Tibial nerve (tissue), 4 donors: Measurements from ENCODE around the gene ARMH4. TPM values are rescaled to one million over a fixed set of nuclear protein-coding genes. Genes with fewer than 3 reads are reported as not detected.

Experiments used
- DNase-seq, 2 donors: peaks; one replicate each; pipeline ENCODE4 v3.0.0-alpha.2; 2019; ENCODE audit warnings: low spot score in 2 of 2
- H3K27ac ChIP-seq, 4 donors: fragments of 200-600 bp; sonication (generic) in 3 of 4; one replicate each; pipeline ENCODE4 v1.5.1; 2017 to 2019; ENCODE audit warnings: mild to moderate bottlenecking in 1 of 4
- H3K27me3 ChIP-seq, 2 donors: fragments of 200-600 bp; sonication (generic) in 1 of 2; one replicate each; pipeline versions ENCODE4 v1.5.1 to v1.6.0; 2017 to 2019
- H3K36me3 ChIP-seq, 3 donors: fragments of 200-600 bp; sonication (generic); one replicate each; pipeline ENCODE4 v1.5.1; 2018 to 2019
- H3K4me1 ChIP-seq, 4 donors: fragments of 200-600 bp; sonication (generic) in 3 of 4; one replicate each; pipeline ENCODE4 v1.5.1; 2017 to 2019
- H3K4me3 ChIP-seq, 4 donors: fragments of 200-600 bp; sonication (generic) in 3 of 4; one replicate each; pipeline ENCODE4 v1.5.1; 2017 to 2019; ENCODE audit warnings: mild to moderate bottlenecking in 1 of 4, moderate library complexity in 1 of 4
- H3K9me3 ChIP-seq, 4 donors: fragments of 200-600 bp; sonication (generic) in 3 of 4; one replicate each; pipeline ENCODE4 v1.5.1; 2017 to 2019
- EP300 ChIP-seq, 2 donors: sonication (generic); formaldehyde crosslinking; IDR thresholded peaks; one replicate each; pipeline ENCODE4 v1.6.1; 2017; ENCODE audit warnings: antibody characterized with exemption in 2 of 2, mild to moderate bottlenecking in 1 of 2
- POLR2A ChIP-seq, 2 donors: fragments of 450-650 bp; IDR thresholded peaks; one replicate each; pipeline ENCODE4 v1.6.1; 2017; ENCODE audit warnings: antibody characterized with exemption in 2 of 2, mild to moderate bottlenecking in 2 of 2, moderate library complexity in 2 of 2
- WGBS, 2 donors: methylation state at CpG; one replicate each; pipeline ENCODE4 v1.1.5; 2018; 5-methylcytosine and 5-hydroxymethylcytosine counted together
- small RNA-seq: library from RNA; depleted of rRNA; stranded (forward); fragments of <200 nt; gene quantifications from one replicate; pipeline ENCODE3, GENCODE V24; 2016
- total RNA-seq, 4 donors: library from RNA; depleted of rRNA; stranded (reverse); fragments of >200 nt; gene quantifications; one replicate each; pipeline ENCODE4 v1.1.0, GENCODE V29; 2016
- TF ChIP-seq, protein P1 (sequence below), 5 experiments: fragments of 200-600 bp in 3 of 5; fragments of 450-650 bp in 2 of 5; sonication (generic) in 3 of 5; IDR thresholded peaks; one replicate each; pipeline ENCODE4 v1.5.1; 2016 to 2019; ENCODE audit warnings: antibody characterized with exemption in 5 of 5, mild to moderate bottlenecking in 3 of 5, moderate library complexity in 2 of 5

Gene ARMH4
- total RNA-seq, 4 donors from 2014 or later, result 3.6 to 9.0 (median 5.6) TPM

DNA sequence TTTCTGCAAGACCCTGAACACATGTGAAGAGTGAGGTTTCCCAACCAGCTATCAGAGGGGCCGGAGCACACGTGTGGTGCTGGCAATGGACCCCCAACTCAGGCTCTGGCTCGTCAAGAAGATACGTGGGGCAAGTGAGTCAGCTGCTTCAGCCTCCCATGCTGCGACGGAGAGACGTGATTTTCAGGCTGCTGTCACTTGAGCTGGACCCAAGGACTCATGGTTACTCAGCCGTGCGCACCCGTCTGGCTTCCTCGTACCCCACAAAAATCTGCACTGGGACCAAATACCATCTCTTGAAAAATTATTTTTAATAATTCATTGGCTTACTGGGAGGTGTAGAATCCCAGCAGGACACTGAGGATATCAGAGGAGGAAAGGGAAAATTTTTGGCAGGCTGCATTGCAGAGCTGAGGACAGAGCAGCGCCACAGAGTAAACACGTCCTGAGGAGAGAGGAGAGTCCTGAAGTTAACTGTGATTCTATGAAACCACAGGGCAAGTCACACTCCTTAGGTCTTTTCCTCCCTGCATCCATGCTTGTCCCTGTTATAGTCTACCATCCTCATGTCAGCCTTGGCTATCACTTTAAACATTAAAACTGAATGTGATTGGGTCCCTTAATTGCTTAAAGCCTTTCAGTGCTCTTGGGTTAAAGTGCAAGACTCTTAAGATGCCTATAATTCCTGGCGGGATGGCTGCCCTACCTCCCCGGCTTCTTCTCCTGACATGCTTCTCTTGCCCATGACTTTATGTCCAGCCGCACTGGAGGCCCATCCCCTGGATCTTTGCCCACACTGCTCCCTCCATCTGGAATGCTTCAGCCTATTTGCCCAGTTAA is 190.8 kb downstream of the ARMH4 start:
- no peaks in the 10 kb centered on the region for H3K9me3 ChIP-seq
- no peaks in the 10 kb centered on the region for H3K36me3 ChIP-seq
- peaks cover 0 to 37% (median 8%) of the 10 kb centered on the region in 4 donors for H3K4me1 ChIP-seq
- TF ChIP-seq POLR2A (IDR thresholded peaks at IDR 0.05) (no peak), EP300 (IDR thresholded peaks at IDR 0.05) (no peak)
- TF ChIP-seq, protein P1, sequence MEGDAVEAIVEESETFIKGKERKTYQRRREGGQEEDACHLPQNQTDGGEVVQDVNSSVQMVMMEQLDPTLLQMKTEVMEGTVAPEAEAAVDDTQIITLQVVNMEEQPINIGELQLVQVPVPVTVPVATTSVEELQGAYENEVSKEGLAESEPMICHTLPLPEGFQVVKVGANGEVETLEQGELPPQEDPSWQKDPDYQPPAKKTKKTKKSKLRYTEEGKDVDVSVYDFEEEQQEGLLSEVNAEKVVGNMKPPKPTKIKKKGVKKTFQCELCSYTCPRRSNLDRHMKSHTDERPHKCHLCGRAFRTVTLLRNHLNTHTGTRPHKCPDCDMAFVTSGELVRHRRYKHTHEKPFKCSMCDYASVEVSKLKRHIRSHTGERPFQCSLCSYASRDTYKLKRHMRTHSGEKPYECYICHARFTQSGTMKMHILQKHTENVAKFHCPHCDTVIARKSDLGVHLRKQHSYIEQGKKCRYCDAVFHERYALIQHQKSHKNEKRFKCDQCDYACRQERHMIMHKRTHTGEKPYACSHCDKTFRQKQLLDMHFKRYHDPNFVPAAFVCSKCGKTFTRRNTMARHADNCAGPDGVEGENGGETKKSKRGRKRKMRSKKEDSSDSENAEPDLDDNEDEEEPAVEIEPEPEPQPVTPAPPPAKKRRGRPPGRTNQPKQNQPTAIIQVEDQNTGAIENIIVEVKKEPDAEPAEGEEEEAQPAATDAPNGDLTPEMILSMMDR (IDR thresholded peaks at IDR 0.05), result no peak
- no peak overlapping the region for H3K4me3 ChIP-seq
- WGBS, 2 donors, result 71 to 74% methylated on average over 16 of the region's 16 CpGs
- H3K27me3 ChIP-seq, result no peaks in the 10 kb centered on the region
- no peak for DNase-seq
- H3K27ac ChIP-seq, result peak overlapping the region in 2 of 4 donors; percentile 54 to 55

DNA sequence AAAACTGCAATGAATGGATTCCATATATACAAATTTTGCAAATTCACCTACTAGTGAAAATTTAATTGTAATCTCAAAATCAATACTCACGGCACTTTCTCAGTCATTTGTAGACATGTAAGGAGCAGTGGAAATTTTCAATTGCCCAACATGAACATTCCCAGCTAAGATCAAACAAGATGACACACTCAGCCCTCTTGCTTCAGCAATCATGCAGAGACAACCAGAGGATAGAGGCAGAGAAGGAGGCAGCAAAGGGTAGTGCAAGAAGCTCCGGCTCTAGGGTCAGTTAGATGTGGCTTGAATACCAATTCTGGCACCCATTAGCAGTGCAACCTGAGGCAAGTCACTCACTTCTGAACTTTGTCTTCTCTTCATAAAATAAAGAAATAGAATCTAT is 194.6 kb downstream of the ARMH4 start:
- Histone ChIP-seq H3K27me3 (no peaks in the 10 kb centered on the region), H3K36me3 (no peaks in the 10 kb centered on the region), H3K4me3 (no peak overlapping the region), H3K9me3 (peaks cover 0 to 9% (median 0%) of the 10 kb centered on the region in 4 donors), H3K27ac (no peak overlapping the region), H3K4me1 (peaks cover 0 to 18% (median 5%) of the 10 kb centered on the region in 4 donors)
- TF ChIP-seq POLR2A (IDR thresholded peaks at IDR 0.05), result no peak
- WGBS, 2 donors, result 91 to 96% methylated on average over 2 of the region's 2 CpGs
- DNase-seq, result no peak

Small RNA genes lying within 50 kb of the gene (small RNA-seq; reads per million reads assigned to genes)
- not detected for gene RN7SL598P

Other genes starting within 250 kb of the ARMH4 start
- gene ACTR10, start 47.9 kb upstream of the ARMH4 start, total RNA-seq, result 10 to 100 TPM; 42.6 to 88.8 (median 78.7) TPM
- gene PSMA3, start 92.6 kb upstream of the ARMH4 start, total RNA-seq, result 10 to 100 TPM; 82.8 to 99.0 (median 87.0) TPM
- 10 to 100 TPM; 20.4 to 45.7 (median 31.3) TPM for gene ARID4A, start 146.3 kb upstream of the ARMH4 start, total RNA-seq
- 1 to 10 TPM in 1 of 4 donors, not detected in 3; 2.2 TPM for gene TOMM20L, start 243.7 kb upstream of the ARMH4 start, total RNA-seq